ENCODE results near the gene CCNL2. TPM values are rescaled to one million over a fixed set of nuclear protein-coding genes. Genes with fewer than 3 reads are reported as not detected.

CCNL2 gene
- total and polyA plus RNA-seq, 2 of the 13 experiments (the other 11 are each of a cell fraction or from before 2014, with no cell fraction given): 105 to 340 TPM

DNA sequence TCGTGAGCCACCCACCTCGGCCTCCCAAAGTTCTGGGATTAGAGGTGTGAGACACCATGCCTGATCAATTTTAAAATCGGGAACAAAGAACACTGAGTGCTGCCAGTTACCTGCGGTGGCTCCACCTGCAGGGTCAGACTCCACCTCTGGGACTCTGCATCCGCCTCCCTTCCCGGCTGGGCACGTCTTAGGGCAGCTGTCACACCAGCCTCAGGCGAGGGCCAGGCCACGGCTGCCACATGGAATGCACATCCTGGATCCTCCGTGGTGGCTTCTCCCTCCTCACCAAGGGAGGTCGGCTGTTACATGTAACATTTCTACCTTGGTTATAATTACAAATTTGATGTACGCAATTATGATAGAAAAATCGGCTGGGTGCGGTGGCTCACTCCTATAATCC, 34.9 kb downstream of the CCNL2 start (continued):
- TF ChIP-seq, protein P1, sequence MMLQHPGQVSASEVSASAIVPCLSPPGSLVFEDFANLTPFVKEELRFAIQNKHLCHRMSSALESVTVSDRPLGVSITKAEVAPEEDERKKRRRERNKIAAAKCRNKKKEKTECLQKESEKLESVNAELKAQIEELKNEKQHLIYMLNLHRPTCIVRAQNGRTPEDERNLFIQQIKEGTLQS (CRISPR knock-in tag; IDR thresholded peaks at IDR 0.05): no peak
- no peak for TF ChIP-seq ZKSCAN5 (CRISPR knock-in tag; IDR thresholded peaks at IDR 0.05)

DNA sequence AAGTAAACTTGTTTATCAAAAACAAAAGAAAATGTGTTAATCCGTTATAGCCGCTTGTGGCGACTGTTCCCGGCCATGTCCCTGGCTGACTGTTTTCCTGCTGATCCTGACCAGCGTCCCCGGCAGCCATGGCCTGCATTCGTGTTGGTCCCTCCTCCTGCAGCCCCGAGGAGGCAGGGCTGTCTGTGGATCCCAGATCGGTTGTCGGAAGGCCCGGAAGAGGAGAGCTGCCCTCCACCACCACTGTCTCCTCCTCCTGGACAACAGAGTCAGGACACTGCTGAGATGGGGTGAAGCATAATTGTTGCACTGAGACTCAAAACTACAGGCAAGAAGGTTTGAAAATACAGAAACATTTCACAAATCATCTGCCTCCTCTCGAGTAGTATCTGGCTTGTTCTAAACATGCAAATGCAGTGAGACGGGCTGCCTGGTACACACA, 37.1 kb downstream of the CCNL2 start:
- FAIRE-seq (peak; percentile 60), ATAC-seq (peak; percentile 60), DNase-seq (ENCODE audit: low spot score) (peak; percentile 75)
- Histone ChIP-seq H3K36me3 (replicated peaks in 1 of 2; ENCODE audit: control insufficient read depth in 1 of 2, insufficient read depth in 2 of 2, low read length in 2 of 2) (no peaks in the 10 kb centered on the region), H3K4me1 (ENCODE audit: insufficient read depth, low read length) (peaks cover 53% of the 10 kb centered on the region), H2AFZ (ENCODE audit: low read length) (peak overlapping the region; percentile 75), H4K20me1 (ENCODE audit: insufficient read depth, low read length) (no peaks in the 10 kb centered on the region), H3K9me3 (ENCODE audit: low read length) (no peaks in the 10 kb centered on the region), H3K9ac (ENCODE audit: insufficient read depth, low read depth, low read length) (peak overlapping the region; percentile 48), H3K4me3 (replicated peaks in 1 of 3; ENCODE audit: insufficient read depth in 1 of 3, low read depth in 2 of 3, low read length in 3 of 3) (peak overlapping the region; percentile 23 to 48 (median 25); a peak in 5 of 6 replicates), H3K27me3 (ENCODE audit: control insufficient read depth in 1 of 2, insufficient read depth in 2 of 2, low read length in 2 of 2) (no peaks in the 10 kb centered on the region), H3K4me2 (ENCODE audit: low read depth, low read length) (peak overlapping the region; percentile 74), H3K27ac (ENCODE audit: extremely low read length, insufficient read depth, low read length) (peak overlapping the region; percentile 24), H3K79me2 (ENCODE audit: insufficient read depth, low read length) (peaks cover under 1% of the 10 kb centered on the region)
- 0% methylated on average over 13 of the region's 13 CpGs for WGBS (ENCODE audit: low lambda C conversion rate)
- no TSS peak for BruUV-seq (replicated peaks)
- in situ Hi-C loops (cut with HindIII; ENCODE audit: extremely low pct_ligation_motif_present, low pct_unique_long_range_greater_than_20kb): no loop called here
- POLR2A ChIA-PET: interaction anchor here (1.0 to 1.6 kb wide), 3 partner anchors 10 to 15 kb away, joined by 6 to 15 read pairs (median 7); partner anchors contain the start of gene AURKAIP1
- intact Hi-C loops (cut with micrococcal nuclease; ENCODE audit: unreplicated experiment): no loop called here
- CTCF ChIA-PET (ENCODE audit: low intra/inter-chr PET ratio, low total read pairs): no interaction called here
- TF ChIP-seq ZKSCAN5 (CRISPR knock-in tag; IDR thresholded peaks at IDR 0.05) (no peak), RFXANK (CRISPR knock-in tag; IDR thresholded peaks at IDR 0.05) (no peak), ZNF292 (CRISPR knock-in tag; IDR thresholded peaks at IDR 0.05; ENCODE audit: borderline replicate concordance, low read depth) (peak; percentile 70; the same call in 1 of the 2 replicates), ZNF543 (CRISPR knock-in tag; IDR thresholded peaks at IDR 0.05) (0 out of 2 replicates have a peak, but pooled peaks have one; percentile 47), ZNF350 (CRISPR knock-in tag; IDR thresholded peaks at IDR 0.05; ENCODE audit: borderline replicate concordance, low read depth) (no peak), TCF7L2 (IDR thresholded peaks at IDR 0.05; ENCODE audit: low read depth, low read length) (no peak), ZNF343 (CRISPR knock-in tag; IDR thresholded peaks at IDR 0.05) (no peak), ELF1 (CRISPR knock-in tag; IDR thresholded peaks at IDR 0.05) (peak; percentile 81), ZNF263 (CRISPR knock-in tag; IDR thresholded peaks at IDR 0.05) (0 out of 2 replicates have a peak, but pooled peaks have one; percentile 15), RBFOX2 (IDR thresholded peaks at IDR 0.05; ENCODE audit: low read depth, low read length) (no peak), NFYB (CRISPR knock-in tag; IDR thresholded peaks at IDR 0.05) (no peak), ZNF660 (CRISPR knock-in tag; IDR thresholded peaks at IDR 0.05; ENCODE audit: borderline replicate concordance, low read depth) (no peak)
- TF ChIP-seq, protein P2, sequence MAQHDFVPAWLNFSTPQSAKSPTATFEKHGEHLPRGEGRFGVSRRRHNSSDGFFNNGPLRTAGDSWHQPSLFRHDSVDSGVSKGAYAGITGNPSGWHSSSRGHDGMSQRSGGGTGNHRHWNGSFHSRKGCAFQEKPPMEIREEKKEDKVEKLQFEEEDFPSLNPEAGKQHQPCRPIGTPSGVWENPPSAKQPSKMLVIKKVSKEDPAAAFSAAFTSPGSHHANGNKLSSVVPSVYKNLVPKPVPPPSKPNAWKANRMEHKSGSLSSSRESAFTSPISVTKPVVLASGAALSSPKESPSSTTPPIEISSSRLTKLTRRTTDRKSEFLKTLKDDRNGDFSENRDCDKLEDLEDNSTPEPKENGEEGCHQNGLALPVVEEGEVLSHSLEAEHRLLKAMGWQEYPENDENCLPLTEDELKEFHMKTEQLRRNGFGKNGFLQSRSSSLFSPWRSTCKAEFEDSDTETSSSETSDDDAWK (CRISPR knock-in tag; IDR thresholded peaks at IDR 0.05): no peak
- TF ChIP-seq, protein P3, sequence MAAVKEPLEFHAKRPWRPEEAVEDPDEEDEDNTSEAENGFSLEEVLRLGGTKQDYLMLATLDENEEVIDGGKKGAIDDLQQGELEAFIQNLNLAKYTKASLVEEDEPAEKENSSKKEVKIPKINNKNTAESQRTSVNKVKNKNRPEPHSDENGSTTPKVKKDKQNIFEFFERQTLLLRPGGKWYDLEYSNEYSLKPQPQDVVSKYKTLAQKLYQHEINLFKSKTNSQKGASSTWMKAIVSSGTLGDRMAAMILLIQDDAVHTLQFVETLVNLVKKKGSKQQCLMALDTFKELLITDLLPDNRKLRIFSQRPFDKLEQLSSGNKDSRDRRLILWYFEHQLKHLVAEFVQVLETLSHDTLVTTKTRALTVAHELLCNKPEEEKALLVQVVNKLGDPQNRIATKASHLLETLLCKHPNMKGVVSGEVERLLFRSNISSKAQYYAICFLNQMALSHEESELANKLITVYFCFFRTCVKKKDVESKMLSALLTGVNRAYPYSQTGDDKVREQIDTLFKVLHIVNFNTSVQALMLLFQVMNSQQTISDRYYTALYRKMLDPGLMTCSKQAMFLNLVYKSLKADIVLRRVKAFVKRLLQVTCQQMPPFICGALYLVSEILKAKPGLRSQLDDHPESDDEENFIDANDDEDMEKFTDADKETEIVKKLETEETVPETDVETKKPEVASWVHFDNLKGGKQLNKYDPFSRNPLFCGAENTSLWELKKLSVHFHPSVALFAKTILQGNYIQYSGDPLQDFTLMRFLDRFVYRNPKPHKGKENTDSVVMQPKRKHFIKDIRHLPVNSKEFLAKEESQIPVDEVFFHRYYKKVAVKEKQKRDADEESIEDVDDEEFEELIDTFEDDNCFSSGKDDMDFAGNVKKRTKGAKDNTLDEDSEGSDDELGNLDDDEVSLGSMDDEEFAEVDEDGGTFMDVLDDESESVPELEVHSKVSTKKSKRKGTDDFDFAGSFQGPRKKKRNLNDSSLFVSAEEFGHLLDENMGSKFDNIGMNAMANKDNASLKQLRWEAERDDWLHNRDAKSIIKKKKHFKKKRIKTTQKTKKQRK (IDR thresholded peaks at IDR 0.05; ENCODE audit: low read length): no peak
- TF ChIP-seq, protein P4, sequence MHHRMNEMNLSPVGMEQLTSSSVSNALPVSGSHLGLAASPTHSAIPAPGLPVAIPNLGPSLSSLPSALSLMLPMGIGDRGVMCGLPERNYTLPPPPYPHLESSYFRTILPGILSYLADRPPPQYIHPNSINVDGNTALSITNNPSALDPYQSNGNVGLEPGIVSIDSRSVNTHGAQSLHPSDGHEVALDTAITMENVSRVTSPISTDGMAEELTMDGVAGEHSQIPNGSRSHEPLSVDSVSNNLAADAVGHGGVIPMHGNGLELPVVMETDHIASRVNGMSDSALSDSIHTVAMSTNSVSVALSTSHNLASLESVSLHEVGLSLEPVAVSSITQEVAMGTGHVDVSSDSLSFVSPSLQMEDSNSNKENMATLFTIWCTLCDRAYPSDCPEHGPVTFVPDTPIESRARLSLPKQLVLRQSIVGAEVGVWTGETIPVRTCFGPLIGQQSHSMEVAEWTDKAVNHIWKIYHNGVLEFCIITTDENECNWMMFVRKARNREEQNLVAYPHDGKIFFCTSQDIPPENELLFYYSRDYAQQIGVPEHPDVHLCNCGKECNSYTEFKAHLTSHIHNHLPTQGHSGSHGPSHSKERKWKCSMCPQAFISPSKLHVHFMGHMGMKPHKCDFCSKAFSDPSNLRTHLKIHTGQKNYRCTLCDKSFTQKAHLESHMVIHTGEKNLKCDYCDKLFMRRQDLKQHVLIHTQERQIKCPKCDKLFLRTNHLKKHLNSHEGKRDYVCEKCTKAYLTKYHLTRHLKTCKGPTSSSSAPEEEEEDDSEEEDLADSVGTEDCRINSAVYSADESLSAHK (CRISPR knock-in tag; IDR thresholded peaks at IDR 0.05; ENCODE audit: borderline replicate concordance): no peak
